Measurements from ENCODE around the gene CADPS2.

DNA sequence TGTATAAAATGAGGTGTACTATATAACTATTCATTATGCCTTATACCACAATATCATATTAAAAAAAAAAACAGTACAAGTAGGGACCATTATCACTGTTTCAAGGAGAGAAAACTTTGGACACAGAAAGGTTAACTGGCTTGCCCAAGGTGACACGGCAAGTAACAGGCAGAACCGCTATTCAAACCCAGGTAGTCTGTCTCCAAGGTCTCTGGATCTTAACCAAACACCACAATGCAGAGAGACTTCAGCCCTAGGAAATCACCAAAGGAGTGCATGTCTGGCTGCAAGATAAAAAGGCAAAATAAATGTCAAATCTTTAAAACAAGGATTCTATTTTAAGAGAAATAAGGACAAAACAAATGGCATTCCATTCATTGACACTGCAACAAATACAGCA, 56.3 kb downstream of the CADPS2 start:
- TF ChIP-seq, protein P1, sequence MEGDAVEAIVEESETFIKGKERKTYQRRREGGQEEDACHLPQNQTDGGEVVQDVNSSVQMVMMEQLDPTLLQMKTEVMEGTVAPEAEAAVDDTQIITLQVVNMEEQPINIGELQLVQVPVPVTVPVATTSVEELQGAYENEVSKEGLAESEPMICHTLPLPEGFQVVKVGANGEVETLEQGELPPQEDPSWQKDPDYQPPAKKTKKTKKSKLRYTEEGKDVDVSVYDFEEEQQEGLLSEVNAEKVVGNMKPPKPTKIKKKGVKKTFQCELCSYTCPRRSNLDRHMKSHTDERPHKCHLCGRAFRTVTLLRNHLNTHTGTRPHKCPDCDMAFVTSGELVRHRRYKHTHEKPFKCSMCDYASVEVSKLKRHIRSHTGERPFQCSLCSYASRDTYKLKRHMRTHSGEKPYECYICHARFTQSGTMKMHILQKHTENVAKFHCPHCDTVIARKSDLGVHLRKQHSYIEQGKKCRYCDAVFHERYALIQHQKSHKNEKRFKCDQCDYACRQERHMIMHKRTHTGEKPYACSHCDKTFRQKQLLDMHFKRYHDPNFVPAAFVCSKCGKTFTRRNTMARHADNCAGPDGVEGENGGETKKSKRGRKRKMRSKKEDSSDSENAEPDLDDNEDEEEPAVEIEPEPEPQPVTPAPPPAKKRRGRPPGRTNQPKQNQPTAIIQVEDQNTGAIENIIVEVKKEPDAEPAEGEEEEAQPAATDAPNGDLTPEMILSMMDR (IDR thresholded peaks at IDR 0.05 in 4 of 5, conservative IDR thresholded peaks at IDR 0.05 in 1 of 5): no peak
- TF ChIP-seq POLR2A (IDR thresholded peaks at IDR 0.05): no peak
